Loucy (cell line): ENCODE results near the gene ADD1.

ENCODE experiments used
- CTCF ChIP-seq: fragments of 200-600 bp; sonication (generic); conservative IDR thresholded peaks from 2 replicates; pipeline ENCODE4 v1.5.1; 2014; ENCODE audit warnings: mild to moderate bottlenecking, antibody characterized with exemption, low read length
- EZH2phosphoT487 ChIP-seq: fragments of 200-600 bp; IDR thresholded peaks from 2 replicates; pipeline ENCODE4 v1.6.1; 2018; ENCODE audit warnings: antibody characterized with exemption, mild to moderate bottlenecking, moderate library complexity, borderline replicate concordance

GRCh38 chr4:2802618-2803531 is 40.8 kb upstream of the ADD1 start:
- TF ChIP-seq CTCF (no peak), EZH2phosphoT487 (no peak)
